ENCODE data around the gene TMTC4. TPM values are rescaled to one million over a fixed set of nuclear protein-coding genes. Genes with fewer than 3 reads are reported as not detected.

The TMTC4 gene
- total RNA-seq, 5 donors from 2014 or later (not counting 1 experiment from before 2014, with no cell fraction given) = 7.0 to 52.2 (median 27.7) TPM

GRCh38 chr13:100650326-100650725, 24.3 kb downstream of the TMTC4 start:
- no peaks in the 10 kb centered on the region for H3K27me3 ChIP-seq (replicated peaks in 1 of 2; ENCODE audit: control insufficient read depth in 2 of 2, extremely low read depth in 1 of 2, insufficient read depth in 2 of 2, low read length in 1 of 2)
- H3K36me3 ChIP-seq (ENCODE audit: control insufficient read depth in 2 of 2, extremely low read depth in 1 of 2, insufficient read depth in 1 of 2, low read length in 1 of 2) = peaks cover 0 to 10% of the 10 kb centered on the region in 2 donors
- DNase-seq = no peak
- Mint-ChIP-seq H3K27ac (no peak overlapping the region), H3K4me3 (no peak overlapping the region), H3K27me3 (no peaks in the 10 kb centered on the region), H3K4me1 (no peaks in the 10 kb centered on the region), H3K9me3 (no peaks in the 10 kb centered on the region), H3K36me3 (peaks cover 40% of the 10 kb centered on the region)
- no peak for ATAC-seq (replicated peaks in 1 of 4)
- ChIA-PET CTCF (interaction anchor here in 1 of 2 donors (0.5 kb wide), 1 partner anchor 415 kb away, joined by 5 read pairs; no protein-coding TSS in a partner anchor), POLR2A (no interaction called here)
- H3K27ac ChIP-seq (ENCODE audit: low read length) = no peak overlapping the region
- no peaks in the 10 kb centered on the region for H3K4me1 ChIP-seq (ENCODE audit: control insufficient read depth in 1 of 2, extremely low read depth in 1 of 2, insufficient read depth in 2 of 2, low read length in 2 of 2)
- no peaks in the 10 kb centered on the region for H3K9me3 ChIP-seq
- H3K4me3 ChIP-seq (ENCODE audit: control insufficient read depth in 1 of 2, extremely low read depth in 1 of 2, low read length in 1 of 2) = no peak overlapping the region
- WGBS (ENCODE audit: insufficient coverage) = 90% methylated on average over 13 of the region's 14 CpGs

- Mint-ChIP-seq H3K36me3 (peaks cover 34% of the 10 kb centered on the region), H3K9me3 (no peaks in the 10 kb centered on the region), H3K27ac (no peak overlapping the region), H3K27me3 (no peaks in the 10 kb centered on the region), H3K4me1 (no peaks in the 10 kb centered on the region), H3K4me3 (no peak overlapping the region)
- H3K9me3 ChIP-seq = no peaks in the 10 kb centered on the region
- H3K27ac ChIP-seq (ENCODE audit: low read length) = no peak overlapping the region
- ChIA-PET CTCF (no interaction called here), POLR2A (no interaction called here)
- H3K4me3 ChIP-seq (ENCODE audit: control insufficient read depth in 1 of 2, extremely low read depth in 1 of 2, low read length in 1 of 2) = no peak overlapping the region
- no peaks in the 10 kb centered on the region for H3K4me1 ChIP-seq (ENCODE audit: control insufficient read depth in 1 of 2, extremely low read depth in 1 of 2, insufficient read depth in 2 of 2, low read length in 2 of 2)
- H3K36me3 ChIP-seq (ENCODE audit: control insufficient read depth in 2 of 2, extremely low read depth in 1 of 2, insufficient read depth in 1 of 2, low read length in 1 of 2) = peaks cover 0 to 6% of the 10 kb centered on the region in 2 donors
- DNase-seq (no peak), ATAC-seq (replicated peaks in 1 of 4) (no peak)
- WGBS (ENCODE audit: insufficient coverage) = 100% methylated on average over 1 of the region's 4 CpGs
- no peaks in the 10 kb centered on the region for H3K27me3 ChIP-seq (replicated peaks in 1 of 2; ENCODE audit: control insufficient read depth in 2 of 2, extremely low read depth in 1 of 2, insufficient read depth in 2 of 2, low read length in 1 of 2)
Observed at GRCh38 chr13:100648354-100648753, 26.2 kb downstream of the TMTC4 start.

- Mint-ChIP-seq H3K27me3 (no peaks in the 10 kb centered on the region), H3K36me3 (peaks cover 36% of the 10 kb centered on the region), H3K27ac (no peak overlapping the region), H3K4me1 (no peaks in the 10 kb centered on the region), H3K4me3 (no peak overlapping the region), H3K9me3 (no peaks in the 10 kb centered on the region)
- no peak overlapping the region for H3K4me3 ChIP-seq (ENCODE audit: control insufficient read depth in 1 of 2, extremely low read depth in 1 of 2, low read length in 1 of 2)
- H3K36me3 ChIP-seq (ENCODE audit: control insufficient read depth in 2 of 2, extremely low read depth in 1 of 2, insufficient read depth in 1 of 2, low read length in 1 of 2) = peaks cover 0 to 12% of the 10 kb centered on the region in 2 donors
- ATAC-seq (replicated peaks in 1 of 4) = no peak
- no peak overlapping the region for H3K27ac ChIP-seq (ENCODE audit: low read length)
- no peaks in the 10 kb centered on the region for H3K9me3 ChIP-seq
- ChIA-PET CTCF (no interaction called here), POLR2A (no interaction called here)
- H3K27me3 ChIP-seq (replicated peaks in 1 of 2; ENCODE audit: control insufficient read depth in 2 of 2, extremely low read depth in 1 of 2, insufficient read depth in 2 of 2, low read length in 1 of 2) = no peaks in the 10 kb centered on the region
- no peaks in the 10 kb centered on the region for H3K4me1 ChIP-seq (ENCODE audit: control insufficient read depth in 1 of 2, extremely low read depth in 1 of 2, insufficient read depth in 2 of 2, low read length in 2 of 2)
- WGBS (ENCODE audit: insufficient coverage) = 97% methylated on average over 8 of the region's 10 CpGs
- no peak for DNase-seq
Observed at GRCh38 chr13:100646871-100647270, 27.7 kb downstream of the TMTC4 start.

- POLR2A ChIA-PET = no interaction called here
- H3K27me3 ChIP-seq (replicated peaks in 1 of 2; ENCODE audit: control insufficient read depth in 2 of 2, extremely low read depth in 1 of 2, insufficient read depth in 2 of 2, low read length in 1 of 2) = no peaks in the 10 kb centered on the region
- DNase-seq (peak in 1 of 35 experiments; percentile 4), ATAC-seq (replicated peaks in 1 of 4) (no peak)
- H3K36me3 Mint-ChIP-seq = peaks cover 40% of the 10 kb centered on the region
- no peaks in the 10 kb centered on the region for H3K4me1 Mint-ChIP-seq
- H3K27ac ChIP-seq (ENCODE audit: low read length) = no peak overlapping the region
- no peaks in the 10 kb centered on the region for H3K9me3 Mint-ChIP-seq
- no peaks in the 10 kb centered on the region for H3K27me3 Mint-ChIP-seq
- H3K4me3 Mint-ChIP-seq = no peak overlapping the region
- no peak overlapping the region for H3K27ac Mint-ChIP-seq
- WGBS (ENCODE audit: insufficient coverage) = 100% methylated on average over 6 of the region's 12 CpGs
- H3K4me3 ChIP-seq (ENCODE audit: control insufficient read depth in 1 of 2, extremely low read depth in 1 of 2, low read length in 1 of 2) = no peak overlapping the region
- no peaks in the 10 kb centered on the region for H3K4me1 ChIP-seq (ENCODE audit: control insufficient read depth in 1 of 2, extremely low read depth in 1 of 2, insufficient read depth in 2 of 2, low read length in 2 of 2)
- CTCF ChIA-PET = no interaction called here
- H3K9me3 ChIP-seq = no peaks in the 10 kb centered on the region
- peaks cover under 1 to 16% of the 10 kb centered on the region in 2 donors for H3K36me3 ChIP-seq (ENCODE audit: control insufficient read depth in 2 of 2, extremely low read depth in 1 of 2, insufficient read depth in 1 of 2, low read length in 1 of 2)
Observed at GRCh38 chr13:100646030-100646673, 28.4 kb downstream of the TMTC4 start.

GRCh38 chr13:100645382-100645781, 29.2 kb downstream of the TMTC4 start:
- ChIA-PET CTCF (no interaction called here), POLR2A (no interaction called here)
- Histone ChIP-seq H3K4me1 (ENCODE audit: control insufficient read depth in 1 of 2, extremely low read depth in 1 of 2, insufficient read depth in 2 of 2, low read length in 2 of 2) (no peaks in the 10 kb centered on the region), H3K9me3 (no peaks in the 10 kb centered on the region), H3K4me3 (ENCODE audit: control insufficient read depth in 1 of 2, extremely low read depth in 1 of 2, low read length in 1 of 2) (no peak overlapping the region), H3K27ac (ENCODE audit: low read length) (no peak overlapping the region), H3K36me3 (ENCODE audit: control insufficient read depth in 2 of 2, extremely low read depth in 1 of 2, insufficient read depth in 1 of 2, low read length in 1 of 2) (peaks cover 3 to 17% of the 10 kb centered on the region in 2 donors), H3K27me3 (replicated peaks in 1 of 2; ENCODE audit: control insufficient read depth in 2 of 2, extremely low read depth in 1 of 2, insufficient read depth in 2 of 2, low read length in 1 of 2) (no peaks in the 10 kb centered on the region)
- 97% methylated on average over 6 of the region's 7 CpGs for WGBS (ENCODE audit: insufficient coverage)
- ATAC-seq (replicated peaks in 1 of 4) (no peak), DNase-seq (no peak)
- H3K9me3 Mint-ChIP-seq = no peaks in the 10 kb centered on the region
- H3K27ac Mint-ChIP-seq = no peak overlapping the region
- H3K36me3 Mint-ChIP-seq = peaks cover 36% of the 10 kb centered on the region
- no peaks in the 10 kb centered on the region for H3K27me3 Mint-ChIP-seq
- no peaks in the 10 kb centered on the region for H3K4me1 Mint-ChIP-seq
- no peak overlapping the region for H3K4me3 Mint-ChIP-seq

GRCh38 chr13:100644371-100644770, 30.2 kb downstream of the TMTC4 start:
- no peaks in the 10 kb centered on the region for H3K4me1 ChIP-seq (ENCODE audit: control insufficient read depth in 1 of 2, extremely low read depth in 1 of 2, insufficient read depth in 2 of 2, low read length in 2 of 2)
- WGBS (ENCODE audit: insufficient coverage) = 94% methylated on average over 3 of the region's 7 CpGs
- POLR2A ChIA-PET = interaction anchor here in 1 of 2 donors (0.5 kb wide), 1 partner anchor 570 kb away, joined by 4 read pairs; no protein-coding TSS in a partner anchor
- no peak overlapping the region for H3K4me3 Mint-ChIP-seq
- no peak overlapping the region for H3K27ac ChIP-seq (ENCODE audit: low read length)
- no peaks in the 10 kb centered on the region for H3K27me3 ChIP-seq (replicated peaks in 1 of 2; ENCODE audit: control insufficient read depth in 2 of 2, extremely low read depth in 1 of 2, insufficient read depth in 2 of 2, low read length in 1 of 2)
- ATAC-seq (replicated peaks in 1 of 4) (no peak), DNase-seq (no peak)
- H3K36me3 ChIP-seq (ENCODE audit: control insufficient read depth in 2 of 2, extremely low read depth in 1 of 2, insufficient read depth in 1 of 2, low read length in 1 of 2) = peaks cover 3 to 17% of the 10 kb centered on the region in 2 donors
- no peak overlapping the region for H3K27ac Mint-ChIP-seq
- no peak overlapping the region for H3K4me3 ChIP-seq (ENCODE audit: control insufficient read depth in 1 of 2, extremely low read depth in 1 of 2, low read length in 1 of 2)
- CTCF ChIA-PET = interaction anchor here in 1 of 2 donors (0.6 kb wide), 1 partner anchor 956 kb away, joined by 4 read pairs; no protein-coding TSS in a partner anchor
- H3K36me3 Mint-ChIP-seq = peaks cover 30% of the 10 kb centered on the region
- no peaks in the 10 kb centered on the region for H3K27me3 Mint-ChIP-seq
- H3K4me1 Mint-ChIP-seq = no peaks in the 10 kb centered on the region
- H3K9me3 ChIP-seq = no peaks in the 10 kb centered on the region
- H3K9me3 Mint-ChIP-seq = no peaks in the 10 kb centered on the region

Measured in T-cell (primary cell).